DND-41 (cell line): Measurements from ENCODE around the gene CIZ1.

Experiments used
- EZH2 ChIP-seq: IDR thresholded peaks from 3 replicates; pipeline ENCODE4 v1.6.1; 2012; ENCODE audit warnings: borderline replicate concordance, low read depth, mild to moderate bottlenecking, moderate library complexity, low read length, inconsistent platforms; ENCODE audit not compliant: severe bottlenecking
- TF ChIP-seq, protein P1 (sequence below): IDR thresholded peaks from 2 replicates; pipeline ENCODE4 v1.5.1; 2012; ENCODE audit warnings: borderline replicate concordance, low read length, moderate library complexity, mild to moderate bottlenecking; ENCODE audit not compliant: poor library complexity, severe bottlenecking; ENCODE audit errors: extremely low read depth

- TF ChIP-seq, protein P1, sequence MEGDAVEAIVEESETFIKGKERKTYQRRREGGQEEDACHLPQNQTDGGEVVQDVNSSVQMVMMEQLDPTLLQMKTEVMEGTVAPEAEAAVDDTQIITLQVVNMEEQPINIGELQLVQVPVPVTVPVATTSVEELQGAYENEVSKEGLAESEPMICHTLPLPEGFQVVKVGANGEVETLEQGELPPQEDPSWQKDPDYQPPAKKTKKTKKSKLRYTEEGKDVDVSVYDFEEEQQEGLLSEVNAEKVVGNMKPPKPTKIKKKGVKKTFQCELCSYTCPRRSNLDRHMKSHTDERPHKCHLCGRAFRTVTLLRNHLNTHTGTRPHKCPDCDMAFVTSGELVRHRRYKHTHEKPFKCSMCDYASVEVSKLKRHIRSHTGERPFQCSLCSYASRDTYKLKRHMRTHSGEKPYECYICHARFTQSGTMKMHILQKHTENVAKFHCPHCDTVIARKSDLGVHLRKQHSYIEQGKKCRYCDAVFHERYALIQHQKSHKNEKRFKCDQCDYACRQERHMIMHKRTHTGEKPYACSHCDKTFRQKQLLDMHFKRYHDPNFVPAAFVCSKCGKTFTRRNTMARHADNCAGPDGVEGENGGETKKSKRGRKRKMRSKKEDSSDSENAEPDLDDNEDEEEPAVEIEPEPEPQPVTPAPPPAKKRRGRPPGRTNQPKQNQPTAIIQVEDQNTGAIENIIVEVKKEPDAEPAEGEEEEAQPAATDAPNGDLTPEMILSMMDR = peak; percentile 64
- TF ChIP-seq EZH2 = no peak
Observed at GRCh38 chr9:128124873-128125579, 66.3 kb downstream of the CIZ1 start.
